Endothelial cell of umbilical vein (primary cell): Measurements from ENCODE around the gene FLACC1. TPM values are rescaled to one million over a fixed set of nuclear protein-coding genes. Genes with fewer than 3 reads are reported as not detected.

Source experiments
- Bru-seq: library from RNA; stranded (reverse); fragments of 400-500 nt; gene quantifications from one replicate; lab custom pipeline; 2021; lab: Mats Ljungman, UMichigan
- BruChase-seq, 2 experiments: library from RNA; stranded (reverse); fragments of 400-500 nt; gene quantifications; one replicate each; lab custom pipeline; 2021; lab: Mats Ljungman, UMichigan
- BruUV-seq: library from RNA; stranded (reverse); fragments of 400-500 nt; replicated peaks from 2 replicates; lab custom pipeline; 2021; lab: Mats Ljungman, UMichigan
- CTCF ChIA-PET: fragments of 300-600, 350-600 bp; sonication (Branson Sonifier 250); formaldehyde crosslinking; loops from one replicate; lab custom pipeline; 2021; ENCODE audit warnings: antibody characterized with exemption, inconsistent platforms; lab: Charles Lee
- POLR2A ChIA-PET: fragments of 300-600, 350-600 bp; sonication (Branson Sonifier 250); formaldehyde crosslinking; loops from one replicate; lab custom pipeline; 2021; ENCODE audit warnings: antibody characterized with exemption, inconsistent platforms; lab: Charles Lee
- DNase-seq: peaks from one replicate; pipeline ENCODE4 v3.0.0-alpha.2; 2011; ENCODE audit warnings: low read depth, low spot score
- FAIRE-seq: peaks from 2 replicates; lab custom pipeline; 2011; peaks lifted over from hg19 to GRCh38; lab: Jason Lieb, UNC
- H2AFZ ChIP-seq: 2 replicates; pipeline ENCODE4 v1.6.0; 2012; ENCODE audit warnings: low read depth, low read length, control low read depth, inconsistent platforms
- H3K27ac ChIP-seq: 2 replicates; pipeline ENCODE4 v1.5.1; 2011; ENCODE audit warnings: low read depth, mild to moderate bottlenecking, control low read depth, low read length, moderate library complexity; ENCODE audit not compliant: insufficient read depth
- H3K27me3 ChIP-seq, 2 experiments: 2 replicates each; pipeline versions ENCODE4 v1.6.0 to v1.6.1; 2011; ENCODE audit warnings: low read length in 2 of 2, mixed read lengths in 1 of 2; ENCODE audit not compliant: control insufficient read depth in 2 of 2, insufficient read depth in 2 of 2
- H3K36me3 ChIP-seq, 2 experiments: 2 replicates in 1 of 2; 3 replicates in 1 of 2; pipeline ENCODE4 v1.5.1; 2011; ENCODE audit warnings: low read length in 2 of 2, mild to moderate bottlenecking in 1 of 2, moderate library complexity in 1 of 2; ENCODE audit not compliant: control insufficient read depth in 2 of 2, insufficient read depth in 2 of 2; ENCODE audit errors: extremely low read depth in 1 of 2
- H3K4me1 ChIP-seq: 3 replicates; pipeline ENCODE4 v1.5.1; 2011; ENCODE audit warnings: mild to moderate bottlenecking, low read length; ENCODE audit not compliant: control insufficient read depth, insufficient read depth; ENCODE audit errors: extremely low read depth
- H3K4me2 ChIP-seq: 2 replicates; pipeline ENCODE4 v1.6.1; 2011; ENCODE audit warnings: low read length, control low read depth, mixed read lengths; ENCODE audit not compliant: insufficient read depth
- H3K4me3 ChIP-seq, 3 experiments: fragments of 200-600 bp in 1 of 3; sonication (generic), shearing (Covaris generic) in 1 of 3; replicated peaks in 1 of 3; 2 replicates each; pipeline ENCODE4 v1.5.1; 2011 to 2016; ENCODE audit warnings: control low read depth in 3 of 3, low read length in 3 of 3, mild to moderate bottlenecking in 2 of 3, inconsistent platforms in 1 of 3, low read depth in 1 of 3, moderate library complexity in 1 of 3; ENCODE audit not compliant: insufficient read depth in 1 of 3
- H3K79me2 ChIP-seq: 2 replicates; pipeline ENCODE4 v1.6.0; 2012; ENCODE audit warnings: low read length, inconsistent platforms; ENCODE audit not compliant: control insufficient read depth, insufficient read depth
- H3K9ac ChIP-seq: replicated peaks from 2 replicates; pipeline ENCODE3; 2011; ENCODE audit warnings: low read length, control low read depth; ENCODE audit not compliant: insufficient read depth; ENCODE audit errors: extremely low read depth
- H3K9me1 ChIP-seq: replicated peaks from 3 replicates; pipeline ENCODE4 v1.6.0; 2011; ENCODE audit warnings: mild to moderate bottlenecking, low read length; ENCODE audit not compliant: control insufficient read depth, insufficient read depth; ENCODE audit errors: extremely low read depth
- H3K9me3 ChIP-seq: replicated peaks from 2 replicates; pipeline ENCODE4 v1.5.1; 2012; ENCODE audit warnings: low read length, inconsistent platforms; ENCODE audit not compliant: control insufficient read depth, insufficient read depth
- H4K20me1 ChIP-seq: replicated peaks from 2 replicates; pipeline ENCODE3; 2011; ENCODE audit warnings: mild to moderate bottlenecking, low read length; ENCODE audit not compliant: control insufficient read depth, insufficient read depth; ENCODE audit errors: extremely low read depth
- CTCF ChIP-seq, 2 donors: IDR thresholded peaks; 1 replicate in 1 of 2; 2 replicates in 1 of 2; pipeline ENCODE4 v1.5.1; 2011; ENCODE audit warnings: low read length in 2 of 2, mild to moderate bottlenecking in 2 of 2, moderate library complexity in 2 of 2, control low read depth in 1 of 2, inconsistent platforms in 1 of 2, low read depth in 1 of 2; ENCODE audit not compliant: insufficient read depth in 1 of 2; ENCODE audit errors: extremely low read depth in 1 of 2
- EZH2 ChIP-seq: IDR thresholded peaks from 2 replicates; pipeline ENCODE4 v1.6.1; 2012; ENCODE audit warnings: borderline replicate concordance, low read depth, mild to moderate bottlenecking, moderate library complexity, low read length, inconsistent platforms; ENCODE audit not compliant: severe bottlenecking
- FOS ChIP-seq: IDR thresholded peaks from 2 replicates; pipeline ENCODE4 v1.6.1; 2011; ENCODE audit warnings: mild to moderate bottlenecking, low read length, moderate library complexity, borderline replicate concordance; ENCODE audit not compliant: insufficient read depth
- GATA2 ChIP-seq: IDR thresholded peaks from 2 replicates; pipeline ENCODE4 v1.7.0; 2011; ENCODE audit warnings: low read depth, mild to moderate bottlenecking, moderate library complexity, mixed read lengths, low read length; ENCODE audit not compliant: insufficient read length, insufficient read depth
- JUN ChIP-seq: IDR thresholded peaks from 2 replicates; pipeline ENCODE4 v1.6.1; 2011; ENCODE audit warnings: borderline replicate concordance, low read depth; ENCODE audit not compliant: insufficient read length, insufficient read depth
- MYC ChIP-seq: IDR thresholded peaks from one replicate; pipeline ENCODE4 v1.6.1; 2011; ENCODE audit warnings: mild to moderate bottlenecking, low read depth, low read length
- POLR2A ChIP-seq: IDR thresholded peaks from 2 replicates; pipeline ENCODE4 v1.6.1; 2012; ENCODE audit warnings: low read depth, mild to moderate bottlenecking, control low read depth, low read length
- POLR2AphosphoS5 ChIP-seq: IDR thresholded peaks from 2 replicates; pipeline ENCODE4 v1.6.1; 2012; ENCODE audit warnings: low read depth, mild to moderate bottlenecking, control low read depth, low read length, moderate library complexity; ENCODE audit not compliant: insufficient read depth
- dilution Hi-C: fragments of 300-500 bp; cut with MboI; formaldehyde crosslinking; loops from one replicate; pipeline ENCODE4 v1.15.0; 2019; ENCODE audit warnings: low sequenced_read_pairs; ENCODE audit not compliant: extremely low pct_ligation_motif_present
- intact Hi-C: fragments of 100-400 bp; cut with micrococcal nuclease; formaldehyde crosslinking; loops from one replicate; pipeline ENCODE4 v1.10.0; 2022
- long read RNA-seq: library from polyadenylated mRNA; stranded (forward); transcript quantifications from one replicate; pipeline ENCODE4 v2.0.0, GENCODE V29; 2021
- polyA minus RNA-seq, 3 experiments: library from RNA; depleted of rRNA, polyadenylated mRNA; stranded (reverse); fragments of >200 nt; gene quantifications; 1 replicate in 1 of 3; 2 replicates in 2 of 3; pipeline ENCODE4 v1.2.3, GENCODE V29; 2011
- polyA plus RNA-seq, 4 experiments: library from polyadenylated mRNA; depleted of rRNA in 3 of 4; stranded (reverse) in 3 of 4; unstranded in 1 of 4; fragments of >200 nt; gene quantifications; 2 replicates each; pipeline versions ENCODE4 v1.2.1 to v1.2.3, GENCODE V29; 2011 to 2012; ENCODE audit warnings: missing spikeins in 1 of 4
- total RNA-seq: library from RNA; stranded (reverse); gene quantifications from 2 replicates; pipeline ENCODE4 v1.2.3, GENCODE V29; 2021
- TF ChIP-seq, protein P1 (sequence below): IDR thresholded peaks from 2 replicates; pipeline ENCODE4 v1.6.1; 2011; ENCODE audit not compliant: insufficient read depth, insufficient read length

Gene FLACC1, protein sequence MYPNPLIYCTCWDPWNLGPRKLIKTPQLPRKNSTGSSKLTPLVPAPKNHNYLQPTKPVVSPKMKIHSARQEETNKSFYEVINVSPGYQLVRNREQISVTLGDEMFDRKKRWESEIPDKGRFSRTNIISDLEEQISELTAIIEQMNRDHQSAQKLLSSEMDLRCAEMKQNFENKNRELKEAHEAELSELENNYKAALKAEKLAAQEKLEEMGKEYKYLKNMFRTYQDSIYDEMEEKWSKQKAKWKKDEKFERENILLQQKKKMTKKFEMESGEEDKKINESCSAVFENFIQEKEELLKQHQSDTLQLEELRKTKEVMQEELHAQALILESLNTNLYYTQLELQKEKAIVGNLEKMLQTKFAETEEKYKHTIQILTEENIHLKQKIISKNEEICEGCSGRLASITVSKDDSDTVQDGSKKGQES
- total RNA-seq, result 1.4 TPM in 2 replicates
- 0.11 and 0.14 TPM in 2 replicates for polyA plus RNA-seq
- 0.15 and 0.21 TPM in 2 replicates for polyA plus RNA-seq (2011; cell fraction: cytosol; rRNA removed)
- 1.7 and 1.9 TPM in 2 replicates for polyA plus RNA-seq (2011; cell fraction: nucleus; rRNA removed)
- polyA plus RNA-seq (2012), result 0.30 and 1.0 TPM in 2 replicates
- 0.19 TPM in 1 of 2 replicates, not detected in the other for polyA minus RNA-seq
- not detected for polyA minus RNA-seq (2011; cell fraction: cytosol; rRNA and poly(A)+ RNA removed)
- 1.4 and 1.5 TPM in 2 replicates for polyA minus RNA-seq (2011; cell fraction: nucleus; rRNA and poly(A)+ RNA removed)
- percentile 51 among the genes with signal in this experiment for Bru-seq, nascent RNA
- BruChase-seq, experiment 1, labeled RNA remaining after a 6-hour chase, result percentile 50 among the genes with signal in this experiment
- BruChase-seq, experiment 2, labeled RNA remaining after a 2-hour chase, result percentile 35 among the genes with signal in this experiment
- long read RNA-seq, result 0 reads

DNA sequence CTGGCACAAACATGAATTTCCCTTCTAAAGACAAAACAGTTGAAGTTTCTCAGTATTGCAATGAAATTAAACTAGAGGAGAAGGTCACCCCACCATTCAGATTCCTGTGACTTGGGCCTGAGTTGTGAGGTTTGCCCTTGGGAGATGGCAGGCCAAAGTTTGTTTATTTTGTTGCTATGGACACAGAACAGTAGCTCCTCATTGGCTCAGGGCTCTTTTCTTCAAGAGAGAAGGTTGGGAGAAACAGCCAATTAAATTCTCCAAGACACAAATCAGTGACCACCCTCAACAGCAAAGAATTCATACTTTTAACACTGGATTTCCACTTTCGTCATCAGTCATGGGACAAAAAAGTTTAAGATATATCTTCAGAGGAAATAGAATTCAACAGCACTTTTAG is at the start of gene FLACC1:
TSS of gene FLACC1 (minus strand) at position 125 of the 400 bp plus-strand sequence. CDS start 5,941 bp downstream, outside the sequence.
- no peak for FAIRE-seq
- TF ChIP-seq EZH2, result no peak
- no peak for TF ChIP-seq CTCF (IDR thresholded peaks at IDR 0.05; ENCODE audit: extremely low read depth in 1 of 2, insufficient read depth in 1 of 2, low read depth in 1 of 2, low read length in 2 of 2)
- TF ChIP-seq JUN, result no peak
- no peak for TF ChIP-seq POLR2A
- no peak for TF ChIP-seq POLR2AphosphoS5
- no peak for TF ChIP-seq MYC
- no peak for TF ChIP-seq GATA2
- TF ChIP-seq, protein P1, sequence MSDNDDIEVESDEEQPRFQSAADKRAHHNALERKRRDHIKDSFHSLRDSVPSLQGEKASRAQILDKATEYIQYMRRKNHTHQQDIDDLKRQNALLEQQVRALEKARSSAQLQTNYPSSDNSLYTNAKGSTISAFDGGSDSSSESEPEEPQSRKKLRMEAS, result no peak
- no peak for TF ChIP-seq FOS
- Histone ChIP-seq H3K9me1 (no peaks in the 10 kb centered on the region), H3K27me3 (no peaks in the 10 kb centered on the region), H3K9ac (no peak within 1 kb of the TSS), H3K9me3 (no peaks in the 10 kb centered on the region), H3K4me2 (no peak within 1 kb of the TSS), H4K20me1 (no peaks in the 10 kb centered on the region), H2AFZ (no peak within 1 kb of the TSS), H3K36me3 (no peaks in the 10 kb centered on the region), H3K79me2 (no peaks in the 10 kb centered on the region), H3K27ac (no peak within 1 kb of the TSS), H3K4me3 (no peak within 1 kb of the TSS), H3K4me1 (no peaks in the 10 kb centered on the region)
- peak; percentile 24 for DNase-seq
- POLR2A ChIA-PET, result no interaction called here
- dilution Hi-C loops, result no loop called here
- intact Hi-C loops, result no loop called here
- CTCF ChIA-PET, result interaction anchor here (0.9 to 2.5 kb wide), 4 partner anchors 14 to 174 kb away, joined by 3 to 10 read pairs (median 4); partner anchors contain the start of gene CASP10
- no TSS peak for BruUV-seq
